ENCODE data around the gene WDFY2.
A peak's percentile ranks its signal among the peaks of the same experiment; 100 is the strongest.

WDFY2 gene

GRCh38 chr13:51714663-51715168, 130.5 kb downstream of the WDFY2 start:
- DNase-seq = no peak

DNA sequence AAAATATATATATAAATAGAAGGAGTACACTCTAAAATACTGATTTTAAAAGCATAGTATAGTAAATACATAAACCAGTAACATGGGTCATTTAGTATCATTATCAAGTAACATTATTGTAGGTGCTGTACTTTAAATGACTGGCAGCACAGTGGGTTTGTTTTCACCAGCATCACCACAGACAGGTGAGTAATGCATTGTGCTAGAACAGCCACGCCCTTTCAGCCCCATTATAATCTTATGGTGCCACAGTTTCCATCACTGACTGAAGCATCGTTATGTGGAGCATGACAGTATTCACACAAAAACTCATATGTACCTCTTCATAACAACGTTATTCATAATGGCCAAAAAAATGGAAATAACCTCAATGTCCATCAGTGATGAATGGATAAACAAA, 131.4 kb downstream of the WDFY2 start:
- no peak for DNase-seq

DNA sequence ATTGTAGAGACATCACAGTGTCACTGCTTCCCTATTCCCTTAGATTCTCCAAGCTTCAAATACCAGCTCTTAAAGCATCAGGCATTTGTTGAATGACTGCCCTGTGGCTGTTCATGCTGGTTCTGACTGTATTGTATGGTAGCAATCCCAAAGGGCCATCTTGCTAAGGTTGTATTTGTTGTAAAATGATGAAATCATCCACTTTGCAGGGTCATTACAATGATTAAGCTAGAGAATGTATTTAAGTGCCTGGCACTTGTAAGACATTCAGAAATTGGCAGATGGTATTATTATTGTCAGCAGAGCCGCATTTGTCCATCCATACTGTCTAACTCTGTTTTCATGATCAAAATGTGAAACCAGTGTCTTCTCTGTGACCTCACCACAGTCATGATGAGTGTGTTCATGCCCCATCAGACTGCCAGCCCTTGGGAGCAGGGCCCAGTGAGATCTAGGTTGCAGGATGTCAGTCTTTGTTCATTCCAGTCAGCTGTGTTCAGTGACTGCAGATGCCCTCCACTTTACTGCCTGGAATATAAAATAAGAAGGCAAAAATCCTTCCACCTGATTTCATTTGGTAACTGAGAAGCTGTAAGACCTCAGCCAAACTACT, 133.6 kb downstream of the WDFY2 start:
- DNase-seq = no peak

GRCh38 chr13:51719394-51719793, 135.1 kb downstream of the WDFY2 start:
- no peak for DNase-seq

DNA sequence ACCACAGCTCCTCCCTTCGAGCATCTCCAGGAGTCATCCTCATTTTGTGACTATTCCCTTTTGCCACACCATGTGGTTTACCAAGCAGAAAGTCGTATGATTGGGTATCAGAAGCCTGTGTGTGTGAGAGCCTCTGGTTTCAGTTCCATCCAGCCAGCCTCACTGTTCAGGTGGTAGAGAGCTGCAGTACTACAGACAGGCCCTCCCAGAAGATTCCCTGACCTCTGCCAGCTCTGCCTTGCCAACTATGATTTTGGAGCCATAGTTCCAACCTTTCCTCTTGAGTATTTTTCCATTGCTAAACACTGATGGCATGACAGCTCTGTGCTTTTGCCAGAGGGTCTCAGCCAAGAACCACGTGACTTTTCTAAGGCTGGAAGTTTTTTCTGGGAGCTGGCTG, 137.2 kb downstream of the WDFY2 start:
- no peak for DNase-seq

- no peak for DNase-seq
Observed at GRCh38 chr13:51723529-51723928, 139.3 kb downstream of the WDFY2 start.

DNA sequence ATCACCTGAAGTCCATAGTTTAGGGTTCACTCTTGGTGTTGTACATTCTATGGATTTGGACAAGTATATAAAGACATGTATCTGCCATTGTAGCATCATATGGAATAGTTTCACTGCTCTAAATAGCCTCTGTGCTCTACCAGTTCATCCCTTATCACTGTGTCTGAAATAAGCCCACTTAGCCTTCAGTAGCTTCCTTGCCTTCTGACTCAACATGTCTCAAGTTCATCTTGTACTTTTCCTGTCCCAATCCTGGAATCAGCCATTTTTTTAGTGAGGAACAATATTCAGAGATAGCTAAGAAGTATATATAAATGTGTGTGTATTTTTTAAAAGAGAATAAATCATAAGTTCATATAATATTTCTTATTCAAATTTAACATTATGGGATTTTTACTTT, 140.5 kb downstream of the WDFY2 start:
- DNase-seq = no peak

- DNase-seq = no peak
Observed at GRCh38 chr13:51726446-51727193, 142.4 kb downstream of the WDFY2 start.

- no peak for DNase-seq
Observed at GRCh38 chr13:51727634-51728274, 143.5 kb downstream of the WDFY2 start.

DNA sequence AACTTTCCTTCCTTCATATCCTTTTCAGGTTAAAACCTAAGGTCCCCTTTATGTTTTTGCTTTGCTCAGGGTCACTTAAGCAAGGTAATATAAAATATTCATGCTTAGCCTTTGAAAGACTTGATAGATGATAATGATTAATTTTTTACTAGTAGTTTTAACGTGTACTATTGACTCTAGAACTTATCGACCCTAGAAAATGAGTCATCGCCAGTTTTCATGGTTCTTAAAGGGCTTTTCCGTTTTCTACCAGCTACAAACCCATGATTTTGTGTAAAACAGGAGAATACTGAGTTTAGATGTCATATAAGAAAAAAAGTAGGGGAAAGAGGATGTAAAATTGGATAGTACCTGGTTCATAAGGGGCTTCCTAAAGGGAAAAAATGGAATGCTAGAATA, 144.0 kb downstream of the WDFY2 start:
- no peak for DNase-seq

GRCh38 chr13:51728972-51729371, 144.7 kb downstream of the WDFY2 start:
- DNase-seq = no peak

- DNase-seq = no peak
Observed at GRCh38 chr13:51729866-51730553, 145.7 kb downstream of the WDFY2 start.

DNA sequence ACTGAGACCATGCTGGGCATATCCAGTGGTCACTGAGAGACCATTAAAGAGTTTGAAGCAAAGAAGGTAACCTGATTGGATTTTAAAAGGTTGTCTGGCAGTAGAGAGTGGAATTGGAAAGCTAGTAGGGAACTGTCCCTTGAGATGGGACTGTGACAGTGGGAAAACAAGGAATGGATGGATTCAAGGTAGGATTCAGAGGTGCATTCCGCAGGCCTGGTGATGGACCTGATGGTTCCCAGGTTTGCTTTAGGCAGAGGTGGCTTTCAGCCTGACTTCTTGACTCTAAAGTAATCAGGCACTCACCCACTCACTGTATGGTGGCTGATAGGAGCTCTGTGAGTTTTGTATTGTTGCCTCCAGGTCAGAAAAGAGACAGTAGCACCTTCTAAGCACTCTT, 146.7 kb downstream of the WDFY2 start:
- no peak for DNase-seq

DNA sequence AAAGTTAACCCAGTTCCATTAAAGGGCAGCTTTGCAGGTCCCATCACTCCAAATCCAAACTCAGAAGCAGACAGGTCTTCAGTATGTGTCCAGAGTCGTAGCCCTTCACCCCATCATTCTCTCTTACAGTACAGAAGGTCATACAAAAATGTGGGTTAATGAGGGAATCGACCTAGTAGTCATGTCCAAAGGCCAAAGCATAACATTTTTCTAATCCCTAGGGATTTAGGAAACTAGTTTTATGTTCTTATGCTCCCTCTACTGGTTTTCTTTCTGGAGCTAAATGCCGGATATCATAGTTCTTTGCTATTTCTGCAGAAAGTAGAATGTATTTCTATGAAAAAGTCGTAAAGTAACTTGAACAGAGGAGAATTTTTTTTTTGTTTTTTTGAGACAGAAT, 147.5 kb downstream of the WDFY2 start:
- DNase-seq = peak; percentile 11

GRCh38 chr13:51733374-51734298, 149.4 kb downstream of the WDFY2 start:
- peak; percentile 12 for DNase-seq

GRCh38 chr13:51734786-51735185, 150.5 kb downstream of the WDFY2 start:
- no peak for DNase-seq

DNA sequence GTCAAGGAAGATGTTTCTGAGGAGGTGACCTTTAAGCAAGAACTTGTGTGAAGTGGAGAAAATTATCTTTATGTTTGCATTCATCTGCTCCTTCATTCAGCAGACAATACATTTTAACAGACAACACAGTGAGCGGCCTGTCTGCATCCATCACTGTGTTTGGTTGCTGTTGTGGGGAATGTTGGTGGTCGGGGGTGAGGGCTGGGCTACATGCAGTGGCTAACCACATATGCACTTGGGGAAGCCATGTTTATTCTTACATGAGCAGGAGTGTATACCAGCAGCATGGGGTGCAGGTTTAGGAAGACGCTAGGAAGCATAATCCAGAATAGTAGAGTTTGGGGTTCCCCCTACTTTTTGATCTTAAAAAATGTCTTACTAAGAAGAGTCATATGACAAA, 153.3 kb downstream of the WDFY2 start:
- DNase-seq = no peak

- no peak for DNase-seq
Observed at GRCh38 chr13:51738226-51738905, 154.1 kb downstream of the WDFY2 start.

- no peak for DNase-seq
Observed at GRCh38 chr13:51739027-51739764, 154.9 kb downstream of the WDFY2 start.

DNA sequence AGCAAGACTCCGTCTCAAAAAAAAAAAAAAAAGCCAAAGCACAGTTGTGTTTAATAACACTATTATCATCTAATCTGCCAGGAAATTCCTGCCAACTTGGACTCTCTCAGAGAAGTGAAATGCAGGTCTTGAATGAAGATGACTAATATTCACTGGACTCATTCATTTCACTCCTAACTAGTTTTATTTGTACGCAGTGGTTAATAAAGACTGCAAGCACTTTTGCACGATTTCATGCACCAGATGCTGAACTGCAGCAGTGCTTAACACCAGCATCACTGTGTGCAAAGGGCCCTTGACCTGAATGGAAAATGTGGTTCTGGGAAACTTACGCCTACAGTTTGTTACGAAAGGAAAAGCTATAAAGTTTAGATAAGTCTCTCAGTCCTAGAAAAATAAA, 156.4 kb downstream of the WDFY2 start:
- DNase-seq = no peak

DNA sequence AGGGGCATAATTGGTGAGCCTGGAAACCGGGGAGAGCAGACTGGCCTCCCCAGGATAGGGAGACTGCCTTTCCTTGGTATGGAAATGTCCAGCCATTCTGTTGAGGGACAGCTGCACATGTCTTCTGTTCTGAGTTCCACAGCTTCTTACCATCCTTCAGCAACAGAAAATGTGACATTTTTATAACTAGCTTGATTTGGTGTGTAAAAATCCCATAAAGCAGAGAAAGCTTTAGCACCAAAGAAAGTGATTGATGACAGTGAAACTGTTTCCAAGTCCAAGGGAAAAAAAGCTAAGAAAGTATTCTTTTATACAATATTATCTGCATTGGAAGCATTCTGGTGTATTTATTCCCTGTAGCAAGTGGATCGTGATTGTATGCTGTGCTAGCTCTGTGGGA, 157.8 kb downstream of the WDFY2 start:
- no peak for DNase-seq

Data from NCI-H526 treated with DMSO at 0.1 percent for 48 hours (cell line).